Measurements from ENCODE around the gene SLC10A2. TPM values are rescaled to one million over a fixed set of nuclear protein-coding genes. Genes with fewer than 3 reads are reported as not detected.
"Not testable (repeated sequence)": the region's sequence is repeated elsewhere in the genome, so short reads cannot be mapped to it uniquely, and the experiment has no call there.

The SLC10A2 gene, protein sequence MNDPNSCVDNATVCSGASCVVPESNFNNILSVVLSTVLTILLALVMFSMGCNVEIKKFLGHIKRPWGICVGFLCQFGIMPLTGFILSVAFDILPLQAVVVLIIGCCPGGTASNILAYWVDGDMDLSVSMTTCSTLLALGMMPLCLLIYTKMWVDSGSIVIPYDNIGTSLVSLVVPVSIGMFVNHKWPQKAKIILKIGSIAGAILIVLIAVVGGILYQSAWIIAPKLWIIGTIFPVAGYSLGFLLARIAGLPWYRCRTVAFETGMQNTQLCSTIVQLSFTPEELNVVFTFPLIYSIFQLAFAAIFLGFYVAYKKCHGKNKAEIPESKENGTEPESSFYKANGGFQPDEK
- not detected in 2 replicates for total RNA-seq

DNA sequence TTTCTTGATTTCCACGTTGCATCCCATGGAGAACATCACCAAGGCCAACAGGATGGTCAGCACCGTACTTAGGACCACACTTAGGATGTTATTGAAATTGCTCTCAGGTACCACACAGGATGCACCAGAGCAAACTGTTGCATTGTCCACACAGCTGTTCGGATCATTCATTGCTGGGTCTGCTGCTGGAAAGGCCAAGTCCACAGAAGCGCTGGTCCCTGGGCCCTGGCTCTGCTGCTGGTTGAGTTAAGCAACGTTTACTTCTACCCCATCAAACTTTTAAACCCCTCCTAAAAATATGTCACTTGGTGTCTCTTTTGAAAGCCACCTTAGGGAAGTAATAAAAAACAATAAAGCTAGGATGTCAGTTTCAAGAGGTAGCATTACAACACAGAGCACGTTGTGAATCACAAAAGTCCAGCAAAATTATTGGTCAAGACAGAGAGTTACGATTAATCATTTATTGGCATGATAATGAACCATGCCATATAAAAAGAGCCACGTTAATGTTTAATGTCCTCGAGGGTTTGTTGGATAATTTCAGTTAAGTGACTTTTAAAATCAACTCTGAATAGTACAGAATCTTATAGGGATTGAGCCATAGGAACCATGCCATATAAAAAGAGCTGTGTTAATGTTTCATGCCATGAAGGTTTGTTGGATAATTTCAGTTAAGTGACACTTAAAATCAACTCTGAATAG is at the start of gene SLC10A2:
TSS of gene SLC10A2 (minus strand) at position 339 of the 702 bp plus-strand sequence. CDS start at position 171, 168 bp downstream.
- no peaks in the 10 kb centered on the region for H3K9me3 Mint-ChIP-seq
- no peak within 1 kb of the TSS for H3K4me3 Mint-ChIP-seq (ENCODE audit: low read depth)
- intact Hi-C loops (cut with micrococcal nuclease), result no loop called here
- H3K27ac Mint-ChIP-seq, result no peak within 1 kb of the TSS
- H3K27me3 Mint-ChIP-seq (ENCODE audit: low read depth), result no peaks in the 10 kb centered on the region
- H3K4me1 Mint-ChIP-seq (ENCODE audit: low read depth), result no peaks in the 10 kb centered on the region
- no peaks in the 10 kb centered on the region for H3K36me3 Mint-ChIP-seq (ENCODE audit: low read depth)
- no peak for DNase-seq (ENCODE audit: low spot score)

DNA sequence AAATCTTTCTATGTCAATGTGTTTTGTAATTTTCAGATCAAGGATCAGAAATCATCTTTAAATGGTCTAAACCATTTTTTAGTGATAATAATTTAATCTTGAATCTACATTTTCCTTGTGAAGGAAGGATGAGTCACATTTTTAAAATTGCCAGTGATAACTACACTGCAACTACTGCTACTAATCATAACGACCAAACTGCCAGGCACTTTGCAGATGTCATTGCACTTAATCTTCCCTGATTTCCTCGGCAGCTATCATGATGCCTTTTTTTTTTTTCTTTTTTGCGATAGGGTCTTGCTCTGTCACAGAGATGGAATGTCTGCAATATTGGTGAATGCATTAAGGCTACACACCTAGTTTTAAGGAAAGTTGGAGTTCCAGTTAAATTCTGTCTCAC is 41.4 kb upstream of the SLC10A2 start:
- H3K4me1 Mint-ChIP-seq (ENCODE audit: low read depth), result no peaks in the 10 kb centered on the region
- DNase-seq (ENCODE audit: low spot score), result no peak
- no peaks in the 10 kb centered on the region for H3K9me3 Mint-ChIP-seq
- no peaks in the 10 kb centered on the region for H3K27me3 Mint-ChIP-seq (ENCODE audit: low read depth)
- H3K27ac Mint-ChIP-seq, result no peak overlapping the region
- H3K36me3 Mint-ChIP-seq (ENCODE audit: low read depth), result no peaks in the 10 kb centered on the region
- no peak overlapping the region for H3K4me3 Mint-ChIP-seq (ENCODE audit: low read depth)
- intact Hi-C loops (cut with micrococcal nuclease), result no loop called here

DNA sequence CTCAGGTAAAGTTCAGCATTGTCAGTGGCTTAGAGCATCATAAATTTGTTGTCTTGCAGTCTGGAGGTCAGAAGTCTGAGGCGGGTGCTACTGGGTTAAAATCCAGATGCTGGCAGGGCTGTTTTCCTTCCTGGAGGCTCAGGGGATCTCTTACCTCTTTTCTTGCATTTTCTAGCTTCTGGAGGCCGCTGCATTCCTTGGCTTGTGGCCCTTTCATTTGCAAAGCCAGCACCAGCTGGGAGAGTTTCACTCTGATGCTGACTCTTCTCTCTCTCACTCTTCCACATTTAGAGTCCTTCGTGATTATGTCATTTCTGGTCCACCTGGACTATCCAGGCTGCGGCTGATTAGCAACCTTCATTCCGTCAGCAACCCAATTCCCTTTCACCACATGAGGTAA is 38.1 kb upstream of the SLC10A2 start:
- Mint-ChIP-seq H3K9me3 (no peaks in the 10 kb centered on the region), H3K27me3 (ENCODE audit: low read depth) (no peaks in the 10 kb centered on the region), H3K4me1 (ENCODE audit: low read depth) (no peaks in the 10 kb centered on the region), H3K36me3 (ENCODE audit: low read depth) (no peaks in the 10 kb centered on the region), H3K4me3 (ENCODE audit: low read depth) (no peak overlapping the region), H3K27ac (no peak overlapping the region)
- DNase-seq (ENCODE audit: low spot score), result no peak
- intact Hi-C loops (cut with micrococcal nuclease), result no loop called here

DNA sequence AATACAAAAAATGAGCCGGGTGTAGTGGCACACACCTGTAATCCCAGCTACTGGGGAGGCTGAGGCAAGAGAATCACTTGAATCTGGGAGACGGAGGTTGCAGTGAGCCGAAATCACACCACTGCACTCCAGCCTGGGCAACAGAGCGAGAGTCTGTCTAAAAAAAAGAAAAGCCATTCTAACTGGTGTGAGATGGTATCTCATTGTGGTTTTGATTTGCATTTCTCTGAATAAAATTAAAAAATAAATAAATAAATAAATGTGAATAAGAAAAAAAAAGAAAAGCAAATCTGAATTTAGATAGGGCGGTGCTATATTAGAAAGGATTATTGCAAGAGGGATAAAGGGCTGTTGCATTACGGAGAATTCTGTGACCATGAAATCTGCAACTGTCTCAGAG is 37.2 kb upstream of the SLC10A2 start:
- H3K27me3 Mint-ChIP-seq (ENCODE audit: low read depth); DNase-seq (ENCODE audit: low spot score); intact Hi-C loops (cut with micrococcal nuclease); H3K4me3 Mint-ChIP-seq (ENCODE audit: low read depth); H3K4me1 Mint-ChIP-seq (ENCODE audit: low read depth); H3K9me3 Mint-ChIP-seq; H3K36me3 Mint-ChIP-seq (ENCODE audit: low read depth); H3K27ac Mint-ChIP-seq: not testable (repeated sequence)

DNA sequence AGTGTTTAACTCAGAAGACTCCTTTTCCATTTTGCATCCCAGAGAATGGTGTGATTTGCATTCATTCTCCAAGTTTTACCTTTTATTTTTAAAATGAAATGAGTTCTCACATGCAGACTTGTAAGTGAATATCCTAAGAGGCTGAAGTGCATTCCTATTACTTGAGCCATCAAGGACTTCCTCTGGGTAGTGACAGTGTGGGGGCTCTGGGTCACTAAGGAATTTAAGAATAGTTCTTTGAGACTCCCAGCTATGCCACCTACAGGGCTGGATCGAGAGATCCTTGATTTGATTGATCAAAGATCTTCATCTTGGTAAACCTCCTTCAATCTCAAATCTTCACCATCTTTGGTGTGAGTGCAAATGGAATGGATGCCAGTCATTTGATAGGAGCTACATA is 36.3 kb upstream of the SLC10A2 start:
- intact Hi-C loops (cut with micrococcal nuclease), result no loop called here

DNA sequence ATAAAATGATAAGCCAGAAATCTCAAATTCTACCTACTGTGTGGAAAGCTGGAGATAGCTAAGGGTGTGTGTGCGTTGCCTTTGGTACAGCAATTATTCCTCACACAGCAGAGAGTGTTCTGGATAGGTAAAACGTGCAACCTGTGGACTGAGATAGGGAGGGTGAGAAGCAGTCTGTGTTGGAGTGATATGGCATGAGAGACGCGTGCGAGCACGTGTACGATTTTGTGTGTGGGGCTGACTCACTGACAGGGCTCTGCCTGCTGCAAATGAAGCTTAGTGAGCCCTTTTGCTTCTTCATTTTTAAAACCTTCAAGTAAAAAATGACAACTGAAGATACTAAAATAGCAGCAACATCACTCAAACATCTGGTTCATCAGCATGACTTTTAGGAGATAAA is 35.7 kb upstream of the SLC10A2 start:
- no peaks in the 10 kb centered on the region for H3K36me3 Mint-ChIP-seq (ENCODE audit: low read depth)
- H3K4me3 Mint-ChIP-seq (ENCODE audit: low read depth), result no peak overlapping the region
- H3K4me1 Mint-ChIP-seq (ENCODE audit: low read depth), result no peaks in the 10 kb centered on the region
- no peaks in the 10 kb centered on the region for H3K9me3 Mint-ChIP-seq
- DNase-seq (ENCODE audit: low spot score), result no peak
- no peak overlapping the region for H3K27ac Mint-ChIP-seq
- H3K27me3 Mint-ChIP-seq (ENCODE audit: low read depth), result no peaks in the 10 kb centered on the region
- intact Hi-C loops (cut with micrococcal nuclease), result no loop called here

More for the DNA sequence above, 36.3 kb upstream of the SLC10A2 start:
- Mint-ChIP-seq H3K9me3 (no peaks in the 10 kb centered on the region), H3K27me3 (ENCODE audit: low read depth) (no peaks in the 10 kb centered on the region), H3K36me3 (ENCODE audit: low read depth) (no peaks in the 10 kb centered on the region), H3K27ac (no peak overlapping the region), H3K4me1 (ENCODE audit: low read depth) (no peaks in the 10 kb centered on the region), H3K4me3 (ENCODE audit: low read depth) (no peak overlapping the region)
- DNase-seq (ENCODE audit: low spot score), result no peak

DNA sequence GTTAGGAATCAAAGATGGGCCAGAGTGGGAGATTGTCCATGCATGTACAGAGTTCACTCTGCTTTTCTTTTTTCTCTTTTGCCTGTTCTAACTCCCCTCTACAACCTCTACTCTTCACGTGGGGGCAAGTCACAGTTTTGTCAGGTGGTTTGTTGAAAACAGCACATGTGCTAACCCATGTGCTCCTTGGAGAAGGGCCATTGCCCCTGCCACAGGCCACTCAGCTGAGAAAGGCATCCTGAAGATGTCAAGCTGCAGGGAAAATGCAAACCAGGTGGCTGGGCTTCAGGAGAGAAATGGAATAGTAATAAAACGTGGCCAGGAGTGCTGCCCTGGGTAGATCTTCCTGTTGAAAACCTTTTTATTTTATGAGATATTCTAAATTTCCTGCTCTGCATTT is 35.3 kb upstream of the SLC10A2 start:
- Mint-ChIP-seq H3K4me1 (ENCODE audit: low read depth) (no peaks in the 10 kb centered on the region), H3K4me3 (ENCODE audit: low read depth) (no peak overlapping the region), H3K27ac (no peak overlapping the region), H3K27me3 (ENCODE audit: low read depth) (no peaks in the 10 kb centered on the region), H3K9me3 (no peaks in the 10 kb centered on the region), H3K36me3 (ENCODE audit: low read depth) (no peaks in the 10 kb centered on the region)
- intact Hi-C loops (cut with micrococcal nuclease), result no loop called here
- no peak for DNase-seq (ENCODE audit: low spot score)

DNA sequence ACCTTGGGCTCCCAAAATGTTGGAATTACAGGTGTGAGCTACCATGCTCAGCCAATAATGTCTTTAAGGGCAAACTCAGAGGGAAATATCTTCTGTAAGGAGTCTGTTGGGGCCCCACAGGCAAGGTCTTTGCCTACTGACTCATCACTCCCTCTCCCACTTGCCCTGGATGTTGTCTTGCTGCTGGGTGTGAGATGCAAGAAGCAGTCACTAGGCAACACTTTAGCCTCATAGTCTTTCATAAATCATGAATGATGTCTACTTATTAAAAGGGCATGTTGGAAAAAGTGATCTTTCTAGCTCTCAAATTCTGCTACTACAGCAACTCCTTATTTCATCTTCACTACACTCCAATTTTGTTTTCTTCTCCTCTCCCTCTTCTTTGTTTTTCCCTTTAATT is 34.6 kb upstream of the SLC10A2 start:
- no peaks in the 10 kb centered on the region for H3K27me3 Mint-ChIP-seq (ENCODE audit: low read depth)
- no peak overlapping the region for H3K4me3 Mint-ChIP-seq (ENCODE audit: low read depth)
- H3K4me1 Mint-ChIP-seq (ENCODE audit: low read depth), result no peaks in the 10 kb centered on the region
- no peaks in the 10 kb centered on the region for H3K9me3 Mint-ChIP-seq
- H3K27ac Mint-ChIP-seq, result no peak overlapping the region
- intact Hi-C loops (cut with micrococcal nuclease), result no loop called here
- H3K36me3 Mint-ChIP-seq (ENCODE audit: low read depth), result no peaks in the 10 kb centered on the region
- no peak for DNase-seq (ENCODE audit: low spot score)

DNA sequence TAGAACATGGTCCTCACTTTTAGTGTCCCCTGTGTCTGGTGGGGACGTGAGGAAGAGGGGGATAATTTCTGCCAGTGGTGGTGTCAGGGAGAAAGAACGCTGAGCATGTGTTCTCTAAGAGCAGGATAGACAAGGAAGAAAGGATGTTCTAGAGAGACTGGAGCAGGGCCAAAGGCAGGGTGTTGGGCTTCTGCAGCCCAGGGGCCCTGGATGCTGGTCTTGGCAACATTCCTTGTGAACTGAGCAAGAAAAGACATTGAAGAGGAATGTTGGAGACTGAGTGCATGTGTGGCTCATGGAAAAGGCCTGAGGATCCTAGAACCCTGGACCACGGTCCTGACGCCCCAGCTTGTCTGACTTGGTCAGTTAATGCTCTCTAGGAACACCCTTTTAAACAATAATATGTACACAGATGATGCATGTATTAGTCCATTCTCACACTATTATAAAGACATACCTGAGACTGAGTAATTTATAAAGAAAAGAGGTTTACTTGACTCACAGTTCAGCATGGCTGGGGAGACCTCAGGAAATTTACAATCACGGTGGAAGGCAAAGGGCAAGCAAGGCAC is 33.6 kb upstream of the SLC10A2 start:
- Mint-ChIP-seq H3K27me3 (ENCODE audit: low read depth) (no peaks in the 10 kb centered on the region), H3K27ac (no peak overlapping the region), H3K36me3 (ENCODE audit: low read depth) (no peaks in the 10 kb centered on the region), H3K4me3 (ENCODE audit: low read depth) (no peak overlapping the region), H3K4me1 (ENCODE audit: low read depth) (no peaks in the 10 kb centered on the region), H3K9me3 (no peaks in the 10 kb centered on the region)
- DNase-seq (ENCODE audit: low spot score), result no peak
- intact Hi-C loops (cut with micrococcal nuclease), result no loop called here

DNA sequence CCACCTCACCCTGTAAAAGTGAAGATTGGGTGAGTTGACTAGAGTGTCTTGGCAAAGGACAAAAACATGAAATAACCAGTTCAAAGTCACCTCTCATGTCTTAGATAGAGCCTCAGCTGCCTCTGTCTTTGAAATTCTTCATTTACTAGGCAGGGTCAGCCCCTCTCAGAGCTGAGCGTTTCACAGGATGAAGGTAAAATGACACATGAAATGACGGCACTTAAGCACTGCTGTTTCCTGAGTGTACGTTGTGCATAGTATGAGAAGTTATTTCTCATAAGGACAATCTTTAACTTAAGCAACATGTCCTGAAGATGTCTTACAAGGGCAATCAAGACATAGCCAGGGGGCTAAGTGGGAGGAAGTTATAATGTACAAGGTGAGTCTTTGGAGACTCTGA is 32.3 kb upstream of the SLC10A2 start:
- no peak for DNase-seq (ENCODE audit: low spot score)
- Mint-ChIP-seq H3K27me3 (ENCODE audit: low read depth) (no peaks in the 10 kb centered on the region), H3K4me1 (ENCODE audit: low read depth) (no peaks in the 10 kb centered on the region), H3K4me3 (ENCODE audit: low read depth) (no peak overlapping the region), H3K36me3 (ENCODE audit: low read depth) (no peaks in the 10 kb centered on the region), H3K9me3 (peaks cover 7% of the 10 kb centered on the region), H3K27ac (no peak overlapping the region)
- intact Hi-C loops (cut with micrococcal nuclease), result no loop called here

DNA sequence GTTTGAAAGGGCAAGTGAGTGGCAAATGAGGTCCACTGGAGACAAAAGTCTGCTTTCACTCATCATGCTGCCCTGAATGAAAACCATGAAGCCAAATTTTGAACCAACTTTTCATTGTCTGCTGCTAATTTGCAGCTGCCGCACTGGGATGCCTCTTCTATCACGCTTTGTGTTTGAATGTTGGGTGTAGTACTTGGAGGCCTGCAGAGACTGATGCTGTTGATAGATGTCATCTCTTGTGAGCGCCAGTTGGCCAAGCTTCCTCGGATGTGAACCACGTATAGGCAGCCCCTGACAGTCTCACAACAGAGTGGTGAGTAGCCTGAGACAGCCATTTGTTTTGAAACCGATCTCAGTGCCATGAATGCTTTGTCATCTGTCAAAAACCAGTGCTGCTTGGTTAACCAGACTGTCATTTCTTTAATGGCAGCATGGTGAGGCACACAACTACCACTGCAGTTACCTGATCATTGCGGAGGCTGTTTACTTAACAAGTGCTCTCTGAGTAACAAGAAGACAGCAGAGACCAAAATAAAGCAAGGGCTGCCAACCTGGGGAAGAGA is 31.2 kb upstream of the SLC10A2 start:
- Mint-ChIP-seq H3K27ac (no peak overlapping the region), H3K36me3 (ENCODE audit: low read depth) (no peaks in the 10 kb centered on the region), H3K9me3 (peaks cover 14% of the 10 kb centered on the region), H3K27me3 (ENCODE audit: low read depth) (no peaks in the 10 kb centered on the region), H3K4me1 (ENCODE audit: low read depth) (no peaks in the 10 kb centered on the region), H3K4me3 (ENCODE audit: low read depth) (no peak overlapping the region)
- intact Hi-C loops (cut with micrococcal nuclease), result no loop called here
- DNase-seq (ENCODE audit: low spot score), result no peak

DNA sequence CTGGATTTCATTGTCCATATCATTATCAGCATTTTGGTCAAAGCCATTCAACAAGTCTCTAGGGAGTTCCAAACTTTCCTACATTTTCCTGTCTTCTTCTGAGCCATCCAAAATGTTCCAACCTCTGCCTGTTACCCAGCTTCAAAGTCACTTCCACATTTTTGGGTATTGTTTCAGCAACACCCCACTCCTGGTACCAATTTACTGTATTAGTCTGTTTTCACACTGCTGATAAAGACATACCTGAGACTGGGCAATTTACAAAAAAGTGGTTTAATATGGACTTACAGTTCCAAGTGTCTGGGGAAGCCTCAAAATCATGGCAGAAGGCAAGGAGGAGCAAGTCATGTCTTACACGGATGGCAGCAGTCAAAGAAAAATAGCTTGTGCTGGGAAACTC is 27.4 kb upstream of the SLC10A2 start:
- H3K27me3 Mint-ChIP-seq (ENCODE audit: low read depth); H3K27ac Mint-ChIP-seq; H3K36me3 Mint-ChIP-seq (ENCODE audit: low read depth); DNase-seq (ENCODE audit: low spot score); intact Hi-C loops (cut with micrococcal nuclease); H3K4me3 Mint-ChIP-seq (ENCODE audit: low read depth); H3K4me1 Mint-ChIP-seq (ENCODE audit: low read depth): not testable (repeated sequence)
- H3K9me3 Mint-ChIP-seq, result peaks cover 24% of the 10 kb centered on the region

DNA sequence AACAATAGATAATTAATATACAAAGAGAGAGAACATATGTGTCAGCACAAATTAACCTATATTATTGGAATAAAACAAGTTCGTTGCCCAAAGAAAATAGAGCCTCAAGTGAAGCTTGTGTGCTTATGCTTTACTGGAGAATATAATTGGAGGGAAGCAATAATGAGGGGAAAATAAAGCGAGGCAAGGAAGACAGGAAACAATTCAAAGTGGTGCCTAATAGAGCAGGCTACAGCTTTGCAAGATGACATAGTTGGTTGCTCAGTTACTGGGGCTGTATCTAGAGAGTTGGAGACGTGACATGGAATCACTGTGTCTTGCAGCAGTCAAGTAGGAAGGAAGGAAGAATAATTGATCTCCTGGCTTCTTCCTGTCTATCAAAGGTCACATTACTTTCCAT is 21.1 kb upstream of the SLC10A2 start:
- Mint-ChIP-seq H3K9me3 (peaks cover 8% of the 10 kb centered on the region), H3K4me1 (ENCODE audit: low read depth) (no peaks in the 10 kb centered on the region), H3K36me3 (ENCODE audit: low read depth) (no peaks in the 10 kb centered on the region), H3K27me3 (ENCODE audit: low read depth) (no peaks in the 10 kb centered on the region), H3K4me3 (ENCODE audit: low read depth) (no peak overlapping the region), H3K27ac (no peak overlapping the region)
- intact Hi-C loops (cut with micrococcal nuclease), result no loop called here
- no peak for DNase-seq (ENCODE audit: low spot score)
